ENCODE results near the gene ANXA3. TPM values are rescaled to one million over a fixed set of nuclear protein-coding genes. Genes with fewer than 3 reads are reported as not detected.

ANXA3 gene
- total RNA-seq, 1 donor from 2014 or later, result 34.5 TPM

- intact Hi-C loops (cut with micrococcal nuclease), result no loop called here
- peaks cover 5% of the 10 kb centered on the region for H3K36me3 ChIP-seq
These were observed 1.4 kb downstream of the ANXA3 start for GRCh38 chr4:78553043-78553396.

GRCh38 chr4:78553529-78554060 is 2.0 kb downstream of the ANXA3 start:
- Histone ChIP-seq H3K9me3 (replicated peaks) (no peaks in the 10 kb centered on the region), H3K27me3 (ENCODE audit: low read depth) (no peaks in the 10 kb centered on the region), H3K4me1 (peaks cover 39% of the 10 kb centered on the region), H3K27ac (replicated peaks) (peak overlapping the region; percentile 92), H3K4me3 (peak overlapping the region; percentile 71), H3K36me3 (peaks cover 5% of the 10 kb centered on the region)
- no peak for DNase-seq
- intact Hi-C loops (cut with micrococcal nuclease), result no loop called here
- no peak for TF ChIP-seq CTCF (IDR thresholded peaks at IDR 0.05; ENCODE audit: borderline replicate concordance)

More at GRCh38 chr4:78553043-78553396, 1.4 kb downstream of the ANXA3 start:
- peak overlapping the region; percentile 92 for H3K27ac ChIP-seq (replicated peaks)
- no peaks in the 10 kb centered on the region for H3K9me3 ChIP-seq (replicated peaks)
- H3K4me1 ChIP-seq, result peaks cover 38% of the 10 kb centered on the region
- H3K4me3 ChIP-seq, result peak overlapping the region; percentile 71
- no peaks in the 10 kb centered on the region for H3K27me3 ChIP-seq (ENCODE audit: low read depth)
- DNase-seq, result no peak
- TF ChIP-seq CTCF (IDR thresholded peaks at IDR 0.05; ENCODE audit: borderline replicate concordance), result no peak

GRCh38 chr4:78556665-78557064 is 5.1 kb downstream of the ANXA3 start:
- intact Hi-C loops (cut with micrococcal nuclease), result no loop called here

GRCh38 chr4:78557841-78558240 is 6.3 kb downstream of the ANXA3 start:
- Histone ChIP-seq H3K4me3 (no peak overlapping the region), H3K27ac (replicated peaks) (peak overlapping the region; percentile 77), H3K36me3 (peaks cover 5% of the 10 kb centered on the region), H3K4me1 (peaks cover 59% of the 10 kb centered on the region), H3K27me3 (ENCODE audit: low read depth) (no peaks in the 10 kb centered on the region), H3K9me3 (replicated peaks) (no peaks in the 10 kb centered on the region)
- no peak for DNase-seq
- TF ChIP-seq CTCF (IDR thresholded peaks at IDR 0.05; ENCODE audit: borderline replicate concordance), result no peak
- intact Hi-C loops (cut with micrococcal nuclease), result no loop called here

More at GRCh38 chr4:78556665-78557064, 5.1 kb downstream of the ANXA3 start:
- H3K4me3 ChIP-seq, result no peak overlapping the region
- peaks cover 5% of the 10 kb centered on the region for H3K36me3 ChIP-seq
- H3K4me1 ChIP-seq, result peaks cover 52% of the 10 kb centered on the region
- TF ChIP-seq CTCF (IDR thresholded peaks at IDR 0.05; ENCODE audit: borderline replicate concordance), result no peak
- peak overlapping the region; percentile 77 for H3K27ac ChIP-seq (replicated peaks)
- DNase-seq, result no peak
- no peaks in the 10 kb centered on the region for H3K27me3 ChIP-seq (ENCODE audit: low read depth)
- no peaks in the 10 kb centered on the region for H3K9me3 ChIP-seq (replicated peaks)

GRCh38 chr4:78558410-78558809 is 6.8 kb downstream of the ANXA3 start:
- Histone ChIP-seq H3K27me3 (ENCODE audit: low read depth) (no peaks in the 10 kb centered on the region), H3K27ac (replicated peaks) (peak overlapping the region; percentile 77), H3K4me1 (peaks cover 59% of the 10 kb centered on the region), H3K36me3 (peaks cover 5% of the 10 kb centered on the region), H3K4me3 (no peak overlapping the region), H3K9me3 (replicated peaks) (no peaks in the 10 kb centered on the region)
- DNase-seq, result no peak
- intact Hi-C loops (cut with micrococcal nuclease), result no loop called here
- no peak for TF ChIP-seq CTCF (IDR thresholded peaks at IDR 0.05; ENCODE audit: borderline replicate concordance)
